ENCODE measurements around the gene VCAN. TPM values are rescaled to one million over a fixed set of nuclear protein-coding genes. Genes with fewer than 3 reads are reported as not detected.

The VCAN gene
- total RNA-seq, 4 donors from 2014 or later, result 26.8 to 148 (median 65.8) TPM

DNA sequence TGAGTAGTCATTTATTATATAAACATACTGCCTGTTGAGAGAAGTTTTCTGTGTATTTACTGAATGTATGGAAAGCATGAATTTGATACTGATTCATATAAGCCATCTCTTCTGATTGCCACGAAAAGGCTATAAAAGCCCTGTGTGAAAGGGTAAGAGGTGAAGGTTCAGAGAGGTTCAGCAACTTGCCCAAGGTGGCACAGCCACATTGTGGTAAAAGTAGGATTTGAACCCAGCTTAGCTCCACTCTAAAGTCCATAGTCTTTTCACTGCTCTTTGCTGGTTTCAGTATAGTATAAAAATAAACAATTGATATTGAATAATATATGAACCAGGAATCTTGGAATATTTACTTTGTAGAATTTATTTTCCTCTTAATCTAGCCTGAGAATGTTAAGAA, 71.3 kb downstream of the VCAN start:
- H3K27ac ChIP-seq, result no peak overlapping the region
- no peaks in the 10 kb centered on the region for H3K36me3 ChIP-seq
- ATAC-seq, result no peak
- H3K4me1 ChIP-seq, result no peaks in the 10 kb centered on the region
- no peaks in the 10 kb centered on the region for H3K27me3 ChIP-seq
- H3K4me3 ChIP-seq, result no peak overlapping the region
- WGBS, 2 donors (ENCODE audit: low coverage in 1 of 2), result 78 to 83% methylated on average over 1 of the region's 1 CpG
- TF ChIP-seq, protein P1, sequence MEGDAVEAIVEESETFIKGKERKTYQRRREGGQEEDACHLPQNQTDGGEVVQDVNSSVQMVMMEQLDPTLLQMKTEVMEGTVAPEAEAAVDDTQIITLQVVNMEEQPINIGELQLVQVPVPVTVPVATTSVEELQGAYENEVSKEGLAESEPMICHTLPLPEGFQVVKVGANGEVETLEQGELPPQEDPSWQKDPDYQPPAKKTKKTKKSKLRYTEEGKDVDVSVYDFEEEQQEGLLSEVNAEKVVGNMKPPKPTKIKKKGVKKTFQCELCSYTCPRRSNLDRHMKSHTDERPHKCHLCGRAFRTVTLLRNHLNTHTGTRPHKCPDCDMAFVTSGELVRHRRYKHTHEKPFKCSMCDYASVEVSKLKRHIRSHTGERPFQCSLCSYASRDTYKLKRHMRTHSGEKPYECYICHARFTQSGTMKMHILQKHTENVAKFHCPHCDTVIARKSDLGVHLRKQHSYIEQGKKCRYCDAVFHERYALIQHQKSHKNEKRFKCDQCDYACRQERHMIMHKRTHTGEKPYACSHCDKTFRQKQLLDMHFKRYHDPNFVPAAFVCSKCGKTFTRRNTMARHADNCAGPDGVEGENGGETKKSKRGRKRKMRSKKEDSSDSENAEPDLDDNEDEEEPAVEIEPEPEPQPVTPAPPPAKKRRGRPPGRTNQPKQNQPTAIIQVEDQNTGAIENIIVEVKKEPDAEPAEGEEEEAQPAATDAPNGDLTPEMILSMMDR (IDR thresholded peaks at IDR 0.05), result no peak
- TF ChIP-seq POLR2AphosphoS5 (IDR thresholded peaks at IDR 0.05), result no peak
- TF ChIP-seq POLR2A (IDR thresholded peaks at IDR 0.05), result no peak
- TF ChIP-seq EP300 (IDR thresholded peaks at IDR 0.05), result no peak
- H3K9me3 ChIP-seq, result no peaks in the 10 kb centered on the region

DNA sequence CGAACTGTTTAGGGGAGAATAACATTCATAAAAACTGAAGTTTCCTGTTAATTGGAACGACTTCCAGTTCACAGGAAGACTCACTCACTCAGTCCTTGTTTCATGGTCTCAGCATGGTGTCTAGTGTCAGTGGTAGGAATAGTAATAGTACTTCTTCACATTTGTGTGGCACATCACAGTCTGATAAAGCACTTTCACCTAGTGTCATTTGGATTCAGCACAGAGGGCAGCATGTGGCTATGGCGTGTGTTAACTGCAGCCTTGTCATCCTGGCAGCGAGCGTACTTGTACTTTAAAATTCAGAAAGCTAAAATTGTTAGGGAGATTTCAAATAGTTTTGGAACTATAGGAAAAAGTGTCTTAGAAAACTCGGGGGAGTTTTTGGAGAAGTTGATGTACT, 72.4 kb downstream of the VCAN start:
- TF ChIP-seq, protein P1 (IDR thresholded peaks at IDR 0.05), result no peak
- TF ChIP-seq POLR2AphosphoS5 (IDR thresholded peaks at IDR 0.05), result no peak
- no peak for TF ChIP-seq EP300 (IDR thresholded peaks at IDR 0.05)
- no peak for TF ChIP-seq POLR2A (IDR thresholded peaks at IDR 0.05)
- ATAC-seq, result no peak
- 30% methylated on average over 3 to 6 of the region's 6 CpGs for WGBS, 2 donors (ENCODE audit: low coverage in 1 of 2)
- no peaks in the 10 kb centered on the region for H3K4me1 ChIP-seq
- H3K4me3 ChIP-seq, result no peak overlapping the region
- no peaks in the 10 kb centered on the region for H3K9me3 ChIP-seq
- H3K27me3 ChIP-seq, result no peaks in the 10 kb centered on the region
- no peak overlapping the region for H3K27ac ChIP-seq
- no peaks in the 10 kb centered on the region for H3K36me3 ChIP-seq

DNA sequence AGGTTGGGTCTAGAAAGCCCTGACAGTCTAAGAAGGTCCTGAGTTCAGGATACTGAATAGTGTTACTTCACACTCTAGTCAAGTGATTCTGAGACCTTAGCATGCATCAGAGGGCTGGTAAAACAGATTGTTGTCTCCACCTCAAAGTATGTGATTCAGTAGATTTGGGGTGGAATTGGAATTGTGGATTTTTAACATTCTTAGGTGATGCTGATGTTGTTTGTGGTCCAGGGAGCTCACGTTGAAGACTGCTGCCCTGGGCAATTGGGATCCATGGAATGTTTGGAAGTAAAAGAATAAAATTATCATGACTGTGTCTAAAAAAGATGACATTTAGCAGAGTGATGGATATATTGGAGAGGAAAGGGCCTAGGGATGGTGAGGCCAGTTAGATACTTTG, 75.6 kb downstream of the VCAN start:
- Histone ChIP-seq H3K36me3 (no peaks in the 10 kb centered on the region), H3K4me1 (peaks cover 0 to 8% (median 0%) of the 10 kb centered on the region in 3 donors), H3K9me3 (no peaks in the 10 kb centered on the region), H3K27me3 (no peaks in the 10 kb centered on the region), H3K4me3 (no peak overlapping the region), H3K27ac (no peak overlapping the region)
- TF ChIP-seq, protein P1 (IDR thresholded peaks at IDR 0.05), result no peak
- TF ChIP-seq EP300 (IDR thresholded peaks at IDR 0.05) (no peak), POLR2A (IDR thresholded peaks at IDR 0.05) (no peak), POLR2AphosphoS5 (IDR thresholded peaks at IDR 0.05) (no peak)
- no peak for ATAC-seq
- WGBS, 2 donors (ENCODE audit: low coverage in 1 of 2), result 50% methylated on average over 1 of the region's 1 CpG; no CpG with 5 or more reads in 1 of the 2 donors

DNA sequence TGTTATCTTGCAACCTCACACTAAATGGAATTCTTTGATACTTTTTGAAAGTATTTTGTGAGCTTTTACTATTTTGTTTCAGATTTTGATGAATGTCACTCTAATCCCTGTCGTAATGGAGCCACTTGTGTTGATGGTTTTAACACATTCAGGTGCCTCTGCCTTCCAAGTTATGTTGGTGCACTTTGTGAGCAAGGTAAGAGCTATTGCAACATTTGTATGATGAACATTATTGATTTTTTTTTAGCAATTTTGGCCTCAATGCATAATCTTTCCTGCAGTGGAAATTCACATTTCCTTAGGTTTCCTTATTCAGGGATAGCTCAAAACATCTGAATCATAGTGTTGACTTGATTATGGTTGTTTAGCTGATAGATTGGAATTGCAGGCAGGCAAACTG, 76.3 kb downstream of the VCAN start:
- WGBS, 2 donors (ENCODE audit: low coverage in 1 of 2), result 80 to 83% methylated on average over 1 of the region's 1 CpG
- no peaks in the 10 kb centered on the region for H3K36me3 ChIP-seq
- TF ChIP-seq POLR2A (IDR thresholded peaks at IDR 0.05), result no peak
- TF ChIP-seq EP300 (IDR thresholded peaks at IDR 0.05), result no peak
- TF ChIP-seq, protein P1 (IDR thresholded peaks at IDR 0.05), result no peak
- no peak for TF ChIP-seq POLR2AphosphoS5 (IDR thresholded peaks at IDR 0.05)
- no peaks in the 10 kb centered on the region for H3K9me3 ChIP-seq
- no peaks in the 10 kb centered on the region for H3K27me3 ChIP-seq
- H3K4me1 ChIP-seq, result peaks cover 0 to 9% (median 0%) of the 10 kb centered on the region in 3 donors
- no peak overlapping the region for H3K4me3 ChIP-seq
- no peak for ATAC-seq
- no peak overlapping the region for H3K27ac ChIP-seq

DNA sequence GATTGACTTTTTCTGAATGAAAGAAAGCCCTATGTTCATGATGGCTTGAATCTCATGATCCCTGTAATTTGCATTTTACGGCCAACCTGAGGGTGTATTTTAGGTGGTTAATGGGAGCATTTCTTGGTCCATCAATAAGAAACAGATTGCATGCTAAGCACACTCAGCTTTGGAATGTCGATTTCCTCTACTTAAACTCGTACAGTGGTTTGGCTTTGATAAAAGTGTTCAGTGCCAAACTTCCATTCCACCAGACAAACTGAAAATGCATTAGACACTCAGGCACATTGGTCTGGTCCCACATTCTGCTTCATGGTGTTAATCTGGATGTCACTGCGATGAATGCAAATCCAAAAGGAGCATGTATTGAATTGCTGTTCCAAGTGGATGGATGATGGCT, 77.0 kb downstream of the VCAN start:
- no peaks in the 10 kb centered on the region for H3K27me3 ChIP-seq
- no peak overlapping the region for H3K27ac ChIP-seq
- H3K9me3 ChIP-seq, result no peaks in the 10 kb centered on the region
- peaks cover 0 to 9% (median 0%) of the 10 kb centered on the region in 3 donors for H3K4me1 ChIP-seq
- WGBS, 2 donors (ENCODE audit: low coverage in 1 of 2), result 45 to 61% methylated on average over 4 of the region's 4 CpGs
- no peak overlapping the region for H3K4me3 ChIP-seq
- H3K36me3 ChIP-seq, result no peaks in the 10 kb centered on the region
- no peak for TF ChIP-seq POLR2AphosphoS5 (IDR thresholded peaks at IDR 0.05)
- TF ChIP-seq POLR2A (IDR thresholded peaks at IDR 0.05), result no peak
- TF ChIP-seq, protein P1 (IDR thresholded peaks at IDR 0.05), result no peak
- no peak for TF ChIP-seq EP300 (IDR thresholded peaks at IDR 0.05)
- no peak for ATAC-seq
